Measurements from ENCODE around the gene RTEL1. TPM values are rescaled to one million over a fixed set of nuclear protein-coding genes. Genes with fewer than 3 reads are reported as not detected.

The RTEL1 gene
- polyA plus RNA-seq, 1 of the 3 experiments (the other 2 are of a cell fraction): 9.9 TPM

GRCh38 chr20:63701051-63701328, 42.9 kb downstream of the RTEL1 start (continued):
- no peak for TF ChIP-seq EZH2phosphoT487 (IDR thresholded peaks at IDR 0.05; ENCODE audit: borderline replicate concordance, low read depth)
- no peak for TF ChIP-seq RAD21 (IDR thresholded peaks at IDR 0.05; ENCODE audit: low read length)
- no peak for TF ChIP-seq YY1 (IDR thresholded peaks at IDR 0.05; ENCODE audit: low read depth)
- no peak for TF ChIP-seq CHD2 (IDR thresholded peaks at IDR 0.05; ENCODE audit: low read length, partially characterized antibody)

- Histone ChIP-seq H3K36me3 (replicated peaks in 1 of 2; ENCODE audit: control insufficient read depth in 1 of 2, insufficient read depth in 2 of 2, low read length in 1 of 2) (peaks cover 19 to 25% of the 10 kb centered on the region in 2 experiments), H3K9ac (no peak overlapping the region), H3K27me3 (ENCODE audit: insufficient read depth) (no peaks in the 10 kb centered on the region), H3K9me2 (no peaks in the 10 kb centered on the region), H4K20me1 (ENCODE audit: insufficient read depth) (no peaks in the 10 kb centered on the region), H3K79me2 (ENCODE audit: insufficient read depth) (peaks cover 18% of the 10 kb centered on the region), H2AFZ (ENCODE audit: low read depth) (no peak overlapping the region), H3K9me3 (no peaks in the 10 kb centered on the region), H3K4me3 (ENCODE audit: low read depth in 2 of 2, low read length in 1 of 2) (no peak overlapping the region), H3K27ac (ENCODE audit: low read depth in 2 of 2, low read length in 1 of 2) (peak overlapping the region in 1 of 2 experiments; percentile 50; a peak in 1 of 4 replicates), H3F3A (replicated peaks; ENCODE audit: insufficient read depth) (no peaks in the 10 kb centered on the region), H3K4me1 (ENCODE audit: control insufficient read depth in 1 of 2, insufficient read depth in 2 of 2, low read depth in 1 of 2, low read length in 1 of 2) (peaks cover 22 to 28% of the 10 kb centered on the region in 2 experiments; a peak in 3 of 4 replicates), H3K4me2 (no peak overlapping the region)
- WGBS (ENCODE audit: low lambda C conversion rate): 100% methylated on average over 2 of the region's 14 CpGs
- TF ChIP-seq FOXJ3 (CRISPR knock-in tag; IDR thresholded peaks at IDR 0.05): no peak
- no peak for TF ChIP-seq USF2 (IDR thresholded peaks at IDR 0.05; ENCODE audit: borderline replicate concordance, low read depth, low read length)
- no peak for TF ChIP-seq GABPA (IDR thresholded peaks at IDR 0.05; ENCODE audit: low read depth)
- TF ChIP-seq RFX5 (IDR thresholded peaks at IDR 0.05; ENCODE audit: low read length): no peak
- TF ChIP-seq ELF1 (IDR thresholded peaks at IDR 0.05): no peak
- TF ChIP-seq IRF3 (IDR thresholded peaks at IDR 0.05; ENCODE audit: low read depth, low read length): no peak
- TF ChIP-seq PBX3 (IDR thresholded peaks at IDR 0.05): no peak
- TF ChIP-seq RCOR1 (IDR thresholded peaks at IDR 0.05; ENCODE audit: low read length): no peak
- TF ChIP-seq TAF1 (IDR thresholded peaks at IDR 0.05; ENCODE audit: borderline replicate concordance, low read depth, low read length): no peak
- TF ChIP-seq SMC3 (IDR thresholded peaks at IDR 0.05; ENCODE audit: low read depth, low read length): no peak
- no peak for TF ChIP-seq GATA2 (CRISPR knock-in tag; IDR thresholded peaks at IDR 0.05)
- TF ChIP-seq USF1 (IDR thresholded peaks at IDR 0.05; ENCODE audit: borderline replicate concordance, low read depth): no peak
- no peak for TF ChIP-seq TCF12 (IDR thresholded peaks at IDR 0.05)
- no peak for TF ChIP-seq MEF2A (IDR thresholded peaks at IDR 0.05; ENCODE audit: borderline replicate concordance, low read depth)
- TF ChIP-seq RXRA (IDR thresholded peaks at IDR 0.05; ENCODE audit: borderline replicate concordance, low read depth): no peak
- no peak for TF ChIP-seq JUND (IDR thresholded peaks at IDR 0.05)
- TF ChIP-seq SIN3A (IDR thresholded peaks at IDR 0.05; ENCODE audit: borderline replicate concordance, low read depth, low read length): no peak
- TF ChIP-seq MXI1 (IDR thresholded peaks at IDR 0.05; ENCODE audit: low read depth, low read length): no peak
- TF ChIP-seq REST (IDR thresholded peaks at IDR 0.05; ENCODE audit: low read depth, low read length): no peak
- ChIA-PET POLR2A (interaction anchor here (1.2 kb wide), 1 partner anchor 163 kb away, joined by 3 read pairs; the partner anchor contains the start of gene TPD52L2), CTCF (interaction anchor here (0.9 to 1.7 kb wide), 2 partner anchors 85 to 163 kb away, joined by 4 to 5 read pairs; no protein-coding TSS in a partner anchor)
- DNase-seq: peak; percentile 23
Observed at GRCh38 chr20:63701329-63702035, 43.4 kb downstream of the RTEL1 start.

All from SK-N-SH (cell line).